RWPE2 (cell line): ENCODE measurements around the gene LIMS2.

Experiments used
- ATAC-seq: fragments of 200-7000 bp; cut with Tn5 transposase; 3 replicates; pipeline ENCODE4 v1.9.1; 2021; ENCODE audit warnings: low read depth
- DNase-seq: peaks from one replicate; pipeline ENCODE4 v3.0.0-alpha.2; 2020; ENCODE audit warnings: low spot score
- H3K27ac ChIP-seq: fragments of 450-650 bp; 2 replicates; pipeline ENCODE4 v1.5.1; 2017; ENCODE audit warnings: mild to moderate bottlenecking; ENCODE audit not compliant: poor library complexity, severe bottlenecking
- H3K27me3 ChIP-seq: fragments of 250-450 bp; sonication (Bioruptor Pico); 2 replicates; pipeline ENCODE4 v1.5.1; 2021; ENCODE audit warnings: mild to moderate bottlenecking, moderate library complexity; ENCODE audit not compliant: insufficient read depth, poor library complexity, severe bottlenecking
- H3K36me3 ChIP-seq: fragments of 250-450 bp; sonication (Bioruptor Pico); 2 replicates; pipeline ENCODE4 v1.5.1; 2020; ENCODE audit warnings: low read depth, mild to moderate bottlenecking, moderate library complexity
- H3K4me1 ChIP-seq: fragments of 250-450 bp; sonication (Bioruptor Pico); 2 replicates; pipeline ENCODE4 v1.5.1; 2021; ENCODE audit warnings: mild to moderate bottlenecking, moderate library complexity; ENCODE audit not compliant: insufficient read depth, poor library complexity, severe bottlenecking
- H3K4me3 ChIP-seq: fragments of 250-450 bp; sonication (Bioruptor Pico); 2 replicates; pipeline ENCODE4 v1.5.1; 2021; ENCODE audit warnings: mild to moderate bottlenecking, moderate library complexity; ENCODE audit not compliant: severe bottlenecking
- H3K9me3 ChIP-seq: fragments of 250-450 bp; sonication (Bioruptor Pico); 2 replicates; pipeline ENCODE4 v1.5.1; 2021; ENCODE audit warnings: mild to moderate bottlenecking, moderate library complexity; ENCODE audit not compliant: severe bottlenecking
- CTCF ChIP-seq: fragments of 450-650 bp; IDR thresholded peaks from one replicate; pipeline ENCODE4 v1.5.1; 2017; ENCODE audit warnings: mild to moderate bottlenecking, moderate library complexity; ENCODE audit not compliant: poor library complexity, severe bottlenecking

LIMS2 gene

GRCh38 chr2:127661072-127661649, 14.2 kb downstream of the LIMS2 start:
- Histone ChIP-seq H3K36me3 (no peaks in the 10 kb centered on the region), H3K27ac (no peak overlapping the region)
- TF ChIP-seq CTCF = no peak

GRCh38 chr2:127660291-127660578, 15.1 kb downstream of the LIMS2 start:
- Histone ChIP-seq H3K36me3 (no peaks in the 10 kb centered on the region), H3K27me3 (peaks cover 5% of the 10 kb centered on the region), H3K27ac (no peak overlapping the region), H3K4me1 (no peaks in the 10 kb centered on the region), H3K4me3 (no peak overlapping the region), H3K9me3 (no peaks in the 10 kb centered on the region)
- no peak for TF ChIP-seq CTCF
- DNase-seq (peak; percentile 15), ATAC-seq (no peak)

More at GRCh38 chr2:127661072-127661649, 14.2 kb downstream of the LIMS2 start:
- DNase-seq = peak; percentile 34
- Histone ChIP-seq H3K27me3 (peaks cover 5% of the 10 kb centered on the region), H3K4me1 (no peaks in the 10 kb centered on the region), H3K4me3 (no peak overlapping the region), H3K9me3 (no peaks in the 10 kb centered on the region)
- no peak for ATAC-seq

GRCh38 chr2:127659408-127660290, 15.7 kb downstream of the LIMS2 start:
- DNase-seq (no peak), ATAC-seq (no peak)
- Histone ChIP-seq H3K27me3 (peaks cover 3% of the 10 kb centered on the region), H3K4me3 (no peak overlapping the region), H3K36me3 (no peaks in the 10 kb centered on the region), H3K9me3 (no peaks in the 10 kb centered on the region), H3K27ac (no peak overlapping the region), H3K4me1 (no peaks in the 10 kb centered on the region)
- TF ChIP-seq CTCF = no peak

- H3K27ac ChIP-seq = no peak overlapping the region
- H3K36me3 ChIP-seq = no peaks in the 10 kb centered on the region
- no peaks in the 10 kb centered on the region for H3K4me1 ChIP-seq
- no peak for TF ChIP-seq CTCF
- no peaks in the 10 kb centered on the region for H3K27me3 ChIP-seq
- H3K9me3 ChIP-seq = no peaks in the 10 kb centered on the region
- DNase-seq (no peak), ATAC-seq (no peak)
- H3K4me3 ChIP-seq = no peak overlapping the region
Observed at GRCh38 chr2:127658641-127659407, 16.5 kb downstream of the LIMS2 start.
